ENCODE results near the gene KRT5. TPM values are rescaled to one million over a fixed set of nuclear protein-coding genes. Genes with fewer than 3 reads are reported as not detected.

KRT5 gene
- polyA plus RNA-seq, 1 of the 3 experiments (the other 2 are of a cell fraction) = not detected

- Histone ChIP-seq H3K79me2 (ENCODE audit: insufficient read depth) (no peaks in the 10 kb centered on the region), H2AFZ (ENCODE audit: low read depth) (no peak overlapping the region), H3K9ac (no peak overlapping the region), H3K9me3 (0 out of 2 replicates have a peak, but pooled peaks cover 3% of the 10 kb centered on the region), H3K4me2 (no peak overlapping the region), H3K27ac (ENCODE audit: low read depth in 2 of 2, low read length in 1 of 2) (no peak overlapping the region), H3K4me3 (ENCODE audit: low read depth in 2 of 2, low read length in 1 of 2) (no peak overlapping the region), H3K9me2 (no peaks in the 10 kb centered on the region), H3K36me3 (replicated peaks in 1 of 2; ENCODE audit: control insufficient read depth in 1 of 2, insufficient read depth in 2 of 2, low read length in 1 of 2) (no peaks in the 10 kb centered on the region), H3F3A (replicated peaks; ENCODE audit: insufficient read depth) (no peaks in the 10 kb centered on the region), H3K4me1 (ENCODE audit: control insufficient read depth in 1 of 2, insufficient read depth in 2 of 2, low read depth in 1 of 2, low read length in 1 of 2) (no peaks in the 10 kb centered on the region), H4K20me1 (ENCODE audit: insufficient read depth) (no peaks in the 10 kb centered on the region), H3K27me3 (ENCODE audit: insufficient read depth) (peaks cover 5% of the 10 kb centered on the region; the same call in 1 of the 2 replicates)
- ChIA-PET CTCF (interaction anchor here (1.0 to 2.6 kb wide), 6 partner anchors 10 to 473 kb away, joined by 3 to 15 read pairs (median 4); no protein-coding TSS in a partner anchor), POLR2A (no interaction called here)
- TF ChIP-seq, protein P1, sequence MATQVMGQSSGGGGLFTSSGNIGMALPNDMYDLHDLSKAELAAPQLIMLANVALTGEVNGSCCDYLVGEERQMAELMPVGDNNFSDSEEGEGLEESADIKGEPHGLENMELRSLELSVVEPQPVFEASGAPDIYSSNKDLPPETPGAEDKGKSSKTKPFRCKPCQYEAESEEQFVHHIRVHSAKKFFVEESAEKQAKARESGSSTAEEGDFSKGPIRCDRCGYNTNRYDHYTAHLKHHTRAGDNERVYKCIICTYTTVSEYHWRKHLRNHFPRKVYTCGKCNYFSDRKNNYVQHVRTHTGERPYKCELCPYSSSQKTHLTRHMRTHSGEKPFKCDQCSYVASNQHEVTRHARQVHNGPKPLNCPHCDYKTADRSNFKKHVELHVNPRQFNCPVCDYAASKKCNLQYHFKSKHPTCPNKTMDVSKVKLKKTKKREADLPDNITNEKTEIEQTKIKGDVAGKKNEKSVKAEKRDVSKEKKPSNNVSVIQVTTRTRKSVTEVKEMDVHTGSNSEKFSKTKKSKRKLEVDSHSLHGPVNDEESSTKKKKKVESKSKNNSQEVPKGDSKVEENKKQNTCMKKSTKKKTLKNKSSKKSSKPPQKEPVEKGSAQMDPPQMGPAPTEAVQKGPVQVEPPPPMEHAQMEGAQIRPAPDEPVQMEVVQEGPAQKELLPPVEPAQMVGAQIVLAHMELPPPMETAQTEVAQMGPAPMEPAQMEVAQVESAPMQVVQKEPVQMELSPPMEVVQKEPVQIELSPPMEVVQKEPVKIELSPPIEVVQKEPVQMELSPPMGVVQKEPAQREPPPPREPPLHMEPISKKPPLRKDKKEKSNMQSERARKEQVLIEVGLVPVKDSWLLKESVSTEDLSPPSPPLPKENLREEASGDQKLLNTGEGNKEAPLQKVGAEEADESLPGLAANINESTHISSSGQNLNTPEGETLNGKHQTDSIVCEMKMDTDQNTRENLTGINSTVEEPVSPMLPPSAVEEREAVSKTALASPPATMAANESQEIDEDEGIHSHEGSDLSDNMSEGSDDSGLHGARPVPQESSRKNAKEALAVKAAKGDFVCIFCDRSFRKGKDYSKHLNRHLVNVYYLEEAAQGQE (IDR thresholded peaks at IDR 0.05; ENCODE audit: low read depth, low read length) = no peak
- TF ChIP-seq CHD2 (IDR thresholded peaks at IDR 0.05; ENCODE audit: low read length, partially characterized antibody) = no peak
- TF ChIP-seq, protein P2, sequence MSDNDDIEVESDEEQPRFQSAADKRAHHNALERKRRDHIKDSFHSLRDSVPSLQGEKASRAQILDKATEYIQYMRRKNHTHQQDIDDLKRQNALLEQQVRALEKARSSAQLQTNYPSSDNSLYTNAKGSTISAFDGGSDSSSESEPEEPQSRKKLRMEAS (IDR thresholded peaks at IDR 0.05; ENCODE audit: low read depth) = no peak
- TF ChIP-seq PBX3 (IDR thresholded peaks at IDR 0.05) = no peak
- TF ChIP-seq, protein P3, sequence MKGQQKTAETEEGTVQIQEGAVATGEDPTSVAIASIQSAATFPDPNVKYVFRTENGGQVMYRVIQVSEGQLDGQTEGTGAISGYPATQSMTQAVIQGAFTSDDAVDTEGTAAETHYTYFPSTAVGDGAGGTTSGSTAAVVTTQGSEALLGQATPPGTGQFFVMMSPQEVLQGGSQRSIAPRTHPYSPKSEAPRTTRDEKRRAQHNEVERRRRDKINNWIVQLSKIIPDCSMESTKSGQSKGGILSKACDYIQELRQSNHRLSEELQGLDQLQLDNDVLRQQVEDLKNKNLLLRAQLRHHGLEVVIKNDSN (IDR thresholded peaks at IDR 0.05; ENCODE audit: borderline replicate concordance, low read depth) = no peak
- no peak for TF ChIP-seq ZBTB33 (IDR thresholded peaks at IDR 0.05; ENCODE audit: borderline replicate concordance, low read depth)
- TF ChIP-seq YY1 (IDR thresholded peaks at IDR 0.05; ENCODE audit: low read depth) = no peak
- TF ChIP-seq ELF1 (IDR thresholded peaks at IDR 0.05) = no peak
- TF ChIP-seq FOSL2 (IDR thresholded peaks at IDR 0.05; ENCODE audit: borderline replicate concordance, low read depth) = no peak
- no peak for TF ChIP-seq FOXJ3 (CRISPR knock-in tag; IDR thresholded peaks at IDR 0.05)
- no peak for TF ChIP-seq USF2 (IDR thresholded peaks at IDR 0.05; ENCODE audit: borderline replicate concordance, low read depth, low read length)
- TF ChIP-seq POLR2AphosphoS5 (IDR thresholded peaks at IDR 0.05; ENCODE audit: low read depth, low read length) = no peak
- WGBS (ENCODE audit: low lambda C conversion rate) = 21% methylated on average over 5 of the region's 5 CpGs
- DNase-seq = no peak
Measured at GRCh38 chr12:52508211-52508610, 12.0 kb downstream of the KRT5 start.

All from SK-N-SH (cell line).